Activated naive CD8-positive, alpha-beta T cell (primary cell): Measurements from ENCODE around the gene TRAF3.

ENCODE experiments used
- H3K27ac Mint-ChIP-seq: one replicate; pipeline ENCODE4 v1.8.0; 2021; ENCODE audit warnings: mixed read lengths
- H3K27me3 Mint-ChIP-seq: one replicate; pipeline ENCODE4 v1.8.0; 2021; ENCODE audit warnings: mixed read lengths
- H3K36me3 Mint-ChIP-seq: one replicate; pipeline ENCODE4 v1.8.0; 2021; ENCODE audit warnings: mixed read lengths
- H3K4me1 Mint-ChIP-seq: one replicate; pipeline ENCODE4 v1.8.0; 2021; ENCODE audit warnings: low read depth, mixed read lengths
- H3K4me3 Mint-ChIP-seq: one replicate; pipeline ENCODE4 v1.8.0; 2021; ENCODE audit warnings: mild to moderate bottlenecking, mixed read lengths
- H3K9me3 Mint-ChIP-seq: one replicate; pipeline ENCODE4 v1.8.0; 2021; ENCODE audit warnings: low read depth, mixed read lengths

The TRAF3 gene

DNA sequence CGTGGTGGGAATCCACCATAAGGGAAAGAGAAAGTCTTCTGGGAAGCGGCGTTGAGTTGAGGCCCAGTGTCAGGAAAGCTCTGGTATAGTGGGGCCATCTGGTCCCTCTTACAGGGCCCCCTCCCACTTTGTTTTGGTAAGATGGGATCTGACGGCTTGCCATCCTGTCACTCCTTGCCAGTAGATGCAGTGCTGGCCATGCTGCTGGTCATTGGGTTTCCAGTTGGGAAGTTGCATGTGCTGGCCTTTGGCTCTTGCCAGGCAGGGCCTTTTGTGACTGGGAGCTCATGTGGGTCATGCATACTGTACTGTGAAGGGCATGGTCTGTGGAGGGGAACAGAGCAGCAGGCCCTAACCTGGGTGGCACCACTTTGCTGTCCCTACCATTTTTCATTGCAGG is 3.8 kb downstream of the TRAF3 start:
- Mint-ChIP-seq H3K9me3 (no peaks in the 10 kb centered on the region), H3K4me1 (peaks cover 72% of the 10 kb centered on the region), H3K27ac (no peak overlapping the region), H3K4me3 (peak overlapping the region; percentile 93), H3K36me3 (peaks cover 16% of the 10 kb centered on the region), H3K27me3 (no peaks in the 10 kb centered on the region)

DNA sequence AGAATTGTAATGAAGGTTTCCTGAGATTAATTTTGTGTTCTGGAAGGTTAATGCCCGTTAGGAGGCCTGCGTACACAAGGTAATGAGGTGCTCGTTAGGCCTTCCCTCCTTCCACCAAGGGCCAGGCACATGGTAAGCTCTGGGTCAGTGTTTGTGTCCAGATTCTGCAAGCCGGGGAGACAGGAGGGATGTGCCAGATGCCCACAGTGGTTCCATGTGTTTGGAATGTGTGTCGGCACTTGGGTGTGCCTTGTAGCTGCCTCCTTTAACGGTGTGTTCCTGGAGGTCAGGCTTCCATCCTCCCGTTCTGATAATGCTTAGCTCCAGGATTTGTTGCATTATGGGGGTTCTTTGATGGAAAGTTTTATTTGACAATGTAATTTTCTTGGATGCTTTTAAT is 5.7 kb downstream of the TRAF3 start:
- Mint-ChIP-seq H3K27ac (no peak overlapping the region), H3K9me3 (no peaks in the 10 kb centered on the region), H3K27me3 (no peaks in the 10 kb centered on the region), H3K4me3 (peak overlapping the region; percentile 32), H3K36me3 (peaks cover 16% of the 10 kb centered on the region), H3K4me1 (peaks cover 75% of the 10 kb centered on the region)

DNA sequence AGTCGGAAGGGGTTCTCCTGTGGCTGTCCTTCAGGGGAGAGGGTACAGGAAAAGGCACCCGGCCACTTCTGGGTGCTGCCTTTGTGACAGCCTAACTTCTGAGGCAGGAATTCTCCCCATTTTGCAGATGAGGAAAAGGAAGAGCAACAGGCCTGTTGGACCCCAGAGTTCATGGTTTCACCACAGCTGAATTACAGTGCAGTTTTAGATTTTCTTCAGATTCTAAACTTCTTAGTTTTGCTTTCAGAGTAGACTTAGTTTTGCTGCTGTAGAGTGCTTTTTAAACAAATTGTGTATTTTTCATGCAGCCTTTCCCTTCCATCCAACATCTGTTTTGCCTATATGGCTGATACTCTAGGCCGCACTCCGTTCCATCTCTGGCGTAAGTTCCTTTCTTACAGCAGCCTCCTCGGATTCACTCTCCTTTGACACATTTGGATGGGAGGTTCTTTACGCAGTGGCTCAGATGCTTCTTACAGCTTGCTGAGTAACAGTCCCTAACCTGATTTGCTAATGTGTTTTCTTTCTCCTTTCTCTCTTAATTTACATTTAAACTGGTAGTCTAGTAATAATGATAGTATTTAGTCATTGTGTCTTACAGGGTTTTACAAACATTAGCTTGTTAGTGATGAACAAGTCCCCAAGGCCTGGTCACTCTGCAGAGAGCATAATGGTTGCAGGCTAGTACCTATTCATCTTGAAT is 7.8 kb downstream of the TRAF3 start:
- no peaks in the 10 kb centered on the region for H3K9me3 Mint-ChIP-seq
- peaks cover 73% of the 10 kb centered on the region for H3K4me1 Mint-ChIP-seq
- peak overlapping the region; percentile 23 for H3K27ac Mint-ChIP-seq
- H3K27me3 Mint-ChIP-seq = no peaks in the 10 kb centered on the region
- H3K4me3 Mint-ChIP-seq = peak overlapping the region; percentile 17
- peaks cover 7% of the 10 kb centered on the region for H3K36me3 Mint-ChIP-seq

DNA sequence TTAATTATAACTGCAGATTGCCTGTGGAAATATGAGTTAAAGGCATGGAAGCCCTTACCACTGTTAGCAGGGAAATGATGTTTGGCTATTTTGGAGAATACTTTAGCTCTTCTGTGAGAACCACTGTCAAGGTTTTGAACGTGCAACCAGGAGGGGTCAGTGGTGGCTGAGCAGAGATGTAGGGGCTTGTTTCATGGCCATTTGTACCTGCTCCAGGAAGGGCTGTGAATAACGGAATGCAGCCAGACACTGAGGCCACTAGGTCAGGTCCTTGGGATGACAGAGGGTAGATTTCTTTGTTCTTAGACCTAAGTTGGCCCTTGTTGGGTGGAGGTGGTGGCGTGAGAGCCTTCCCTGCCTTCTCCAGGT is 8.3 kb downstream of the TRAF3 start:
- H3K27me3 Mint-ChIP-seq = no peaks in the 10 kb centered on the region
- peaks cover 2% of the 10 kb centered on the region for H3K9me3 Mint-ChIP-seq
- H3K27ac Mint-ChIP-seq = no peak overlapping the region
- peaks cover 75% of the 10 kb centered on the region for H3K4me1 Mint-ChIP-seq
- peak overlapping the region; percentile 38 for H3K4me3 Mint-ChIP-seq
- peaks cover 9% of the 10 kb centered on the region for H3K36me3 Mint-ChIP-seq

DNA sequence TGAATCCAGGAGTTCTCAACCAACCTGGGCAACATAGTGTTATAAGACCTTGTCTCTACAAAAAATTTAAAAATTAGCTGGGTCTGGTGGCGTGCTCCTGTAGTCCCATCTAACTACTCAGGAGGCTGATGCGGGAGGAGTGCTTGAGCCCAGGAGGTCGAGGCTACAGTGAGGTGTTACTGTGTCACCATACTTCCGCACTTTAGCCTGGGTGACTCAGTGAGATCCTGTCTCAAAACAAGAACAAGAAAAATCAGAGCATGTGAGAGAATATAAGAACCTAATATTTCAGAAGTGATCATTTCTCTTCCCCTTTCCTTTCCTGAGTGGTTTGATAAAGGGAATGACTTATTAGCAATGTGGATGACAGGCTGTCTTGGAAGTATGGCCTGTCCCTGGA is 9.5 kb downstream of the TRAF3 start:
- peak overlapping the region; percentile 4 for H3K27ac Mint-ChIP-seq
- H3K36me3 Mint-ChIP-seq = peaks cover 13% of the 10 kb centered on the region

DNA sequence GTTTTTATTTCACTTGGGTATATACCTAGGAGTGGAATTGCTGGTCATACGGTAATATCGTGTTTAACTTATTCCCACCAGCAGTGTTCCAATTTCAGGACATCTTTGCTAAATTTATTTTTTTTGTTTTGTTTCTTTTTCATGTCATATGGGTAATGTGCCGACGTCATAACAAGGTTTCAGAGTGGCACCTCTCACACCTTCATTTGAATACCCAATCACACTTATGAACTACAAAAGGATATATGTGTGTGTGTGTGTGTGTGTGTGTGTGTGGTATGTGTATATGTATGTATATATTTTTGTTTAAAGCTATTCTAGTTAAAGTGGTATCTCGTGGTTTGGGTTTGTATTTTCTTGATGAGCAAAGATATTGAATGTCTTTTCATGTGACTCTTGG is 12.1 kb downstream of the TRAF3 start:
- Mint-ChIP-seq H3K36me3 (peaks cover 21% of the 10 kb centered on the region), H3K4me1 (peaks cover 70% of the 10 kb centered on the region), H3K9me3 (peaks cover 4% of the 10 kb centered on the region), H3K27ac (no peak overlapping the region), H3K4me3 (no peak overlapping the region), H3K27me3 (no peaks in the 10 kb centered on the region)

More for the DNA sequence above, 9.5 kb downstream of the TRAF3 start:
- no peaks in the 10 kb centered on the region for H3K27me3 Mint-ChIP-seq
- H3K4me3 Mint-ChIP-seq = peak overlapping the region; percentile 30
- H3K4me1 Mint-ChIP-seq = peaks cover 75% of the 10 kb centered on the region
- peaks cover 4% of the 10 kb centered on the region for H3K9me3 Mint-ChIP-seq

DNA sequence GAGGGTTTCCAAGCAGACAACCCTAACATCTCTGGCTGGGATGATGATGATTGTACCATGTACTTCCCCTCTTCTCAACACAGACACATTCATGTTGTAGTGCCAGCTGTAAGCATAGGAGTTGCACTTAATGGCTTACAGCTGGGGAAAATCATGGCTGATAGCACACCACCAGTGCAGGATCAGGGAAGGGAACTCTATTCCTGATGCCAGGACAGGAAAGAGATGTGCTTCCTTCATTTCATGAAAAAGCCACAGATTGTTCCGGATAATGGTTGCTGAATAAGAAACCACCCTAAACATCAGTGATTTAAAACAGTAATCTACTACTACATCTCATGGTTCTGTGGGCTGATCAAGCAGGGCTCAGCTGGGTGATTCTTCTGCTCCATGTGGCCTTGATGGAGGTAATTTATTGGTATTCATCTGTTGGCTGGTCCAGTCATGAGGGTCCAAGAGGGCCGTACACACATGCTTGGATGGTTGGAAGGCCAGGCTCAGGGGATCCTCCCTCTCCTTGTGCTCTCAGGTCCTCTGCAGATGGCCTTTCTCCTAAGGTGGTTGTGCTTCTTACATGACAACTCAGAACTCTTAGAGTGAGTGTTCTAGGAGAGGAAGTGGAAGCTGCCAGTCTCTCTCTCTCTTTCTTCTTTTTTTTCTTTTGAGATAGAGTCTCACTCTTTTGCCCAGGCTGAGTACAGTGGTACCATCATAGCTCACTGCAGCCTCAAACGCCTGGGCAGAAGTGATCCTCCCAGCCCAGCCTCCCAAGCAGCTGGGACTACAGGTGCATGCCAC is 16.5 kb downstream of the TRAF3 start:
- Mint-ChIP-seq H3K27me3 (no peaks in the 10 kb centered on the region), H3K36me3 (peaks cover 21% of the 10 kb centered on the region), H3K4me1 (peaks cover 71% of the 10 kb centered on the region), H3K9me3 (peaks cover 4% of the 10 kb centered on the region), H3K4me3 (no peak overlapping the region), H3K27ac (peak overlapping the region; percentile 16)

DNA sequence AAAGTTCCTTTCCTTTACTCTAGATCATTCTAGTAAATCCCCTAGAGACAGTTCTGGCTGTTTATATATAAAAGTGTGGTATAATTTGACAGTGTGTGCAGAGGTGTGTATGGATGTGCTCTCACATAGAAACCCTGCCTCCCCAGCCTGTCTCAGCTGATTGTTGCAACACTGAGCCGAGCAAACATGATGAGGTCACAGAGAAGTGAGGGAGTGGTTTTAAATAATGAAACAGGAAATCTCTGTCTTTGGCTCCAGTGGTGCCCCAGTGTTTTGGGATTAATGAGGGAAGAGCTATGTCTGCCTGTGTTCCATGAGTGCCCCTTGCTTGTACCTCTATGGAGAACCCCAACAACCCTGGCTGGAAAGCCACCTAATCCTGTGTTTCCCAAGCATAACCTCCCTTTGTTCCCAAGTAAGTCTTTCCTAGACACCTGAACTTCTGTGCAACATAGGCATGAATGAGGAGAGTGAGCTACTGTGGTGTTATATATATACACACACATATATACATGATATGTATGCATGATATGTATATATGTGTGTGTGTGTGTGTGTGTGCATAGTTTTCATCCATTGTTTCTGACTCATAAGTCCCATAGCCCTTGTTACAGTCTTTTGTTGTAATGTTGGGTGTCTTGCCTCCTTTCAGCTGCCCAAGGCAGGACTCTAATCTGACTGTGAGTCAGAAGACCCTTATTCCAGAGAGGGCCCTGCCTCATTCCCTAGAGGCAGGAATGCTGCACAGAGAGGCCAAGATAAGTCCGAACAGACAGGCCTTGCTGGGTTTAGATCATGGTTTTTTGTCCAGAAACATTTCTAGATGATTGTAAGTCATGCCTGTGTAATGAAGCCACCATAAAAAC is 18.0 kb downstream of the TRAF3 start:
- H3K9me3 Mint-ChIP-seq = peaks cover 4% of the 10 kb centered on the region

DNA sequence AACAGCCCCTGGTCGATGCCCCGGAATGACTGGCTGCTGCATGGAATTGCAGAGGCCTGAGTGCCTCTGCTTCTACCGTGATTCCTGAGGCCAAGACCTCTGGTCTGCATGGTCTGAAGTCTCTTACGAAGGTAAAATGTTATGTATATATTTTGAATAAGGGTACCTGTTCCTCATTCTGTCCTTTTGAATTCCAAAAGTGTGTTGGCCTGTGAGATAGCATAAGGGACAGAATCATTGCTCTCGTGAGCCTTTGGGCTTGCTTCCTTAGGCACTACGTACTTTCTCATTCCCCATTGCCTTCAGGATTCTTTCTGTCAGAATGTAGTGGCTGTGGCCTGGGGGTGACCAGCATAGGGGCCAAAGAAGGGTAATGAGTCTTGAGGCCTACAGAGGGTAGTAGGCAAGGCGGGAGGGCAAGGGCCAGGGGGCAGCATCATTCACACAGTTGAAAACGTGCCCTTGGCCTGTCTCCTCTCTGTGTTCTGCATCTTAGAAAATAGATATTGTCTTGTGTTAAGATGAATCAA is 19.5 kb downstream of the TRAF3 start:
- Mint-ChIP-seq H3K4me3 (no peak overlapping the region), H3K36me3 (peaks cover 8% of the 10 kb centered on the region), H3K4me1 (peaks cover 58% of the 10 kb centered on the region), H3K27me3 (no peaks in the 10 kb centered on the region), H3K27ac (no peak overlapping the region), H3K9me3 (no peaks in the 10 kb centered on the region)

More for the DNA sequence above, 18.0 kb downstream of the TRAF3 start:
- Mint-ChIP-seq H3K27me3 (no peaks in the 10 kb centered on the region), H3K4me3 (no peak overlapping the region), H3K27ac (peak overlapping the region; percentile 48), H3K4me1 (peaks cover 69% of the 10 kb centered on the region), H3K36me3 (peaks cover 16% of the 10 kb centered on the region)

DNA sequence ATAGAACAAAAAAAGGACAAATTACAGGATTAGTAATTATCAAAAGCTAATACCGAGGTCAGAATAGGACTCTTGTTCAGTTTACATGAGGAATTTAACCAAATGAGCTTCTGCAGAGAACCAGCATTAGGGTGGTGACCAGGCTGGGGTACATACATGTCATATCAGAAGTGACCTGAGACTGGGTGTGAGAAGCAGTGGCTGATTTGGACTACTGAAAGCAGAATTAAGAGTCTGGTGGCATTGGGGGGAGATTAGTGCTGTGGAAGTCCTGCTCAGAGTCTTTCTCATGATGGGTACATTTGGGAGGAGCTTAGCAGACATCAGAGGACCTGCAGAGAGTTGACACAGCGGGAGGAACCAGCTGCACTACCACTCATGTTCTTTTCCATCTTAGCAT is 21.7 kb downstream of the TRAF3 start:
- no peaks in the 10 kb centered on the region for H3K36me3 Mint-ChIP-seq
- peaks cover 59% of the 10 kb centered on the region for H3K4me1 Mint-ChIP-seq
- H3K27ac Mint-ChIP-seq = peak overlapping the region; percentile 83
- H3K4me3 Mint-ChIP-seq = peak overlapping the region; percentile 11
- H3K27me3 Mint-ChIP-seq = no peaks in the 10 kb centered on the region
- no peaks in the 10 kb centered on the region for H3K9me3 Mint-ChIP-seq

DNA sequence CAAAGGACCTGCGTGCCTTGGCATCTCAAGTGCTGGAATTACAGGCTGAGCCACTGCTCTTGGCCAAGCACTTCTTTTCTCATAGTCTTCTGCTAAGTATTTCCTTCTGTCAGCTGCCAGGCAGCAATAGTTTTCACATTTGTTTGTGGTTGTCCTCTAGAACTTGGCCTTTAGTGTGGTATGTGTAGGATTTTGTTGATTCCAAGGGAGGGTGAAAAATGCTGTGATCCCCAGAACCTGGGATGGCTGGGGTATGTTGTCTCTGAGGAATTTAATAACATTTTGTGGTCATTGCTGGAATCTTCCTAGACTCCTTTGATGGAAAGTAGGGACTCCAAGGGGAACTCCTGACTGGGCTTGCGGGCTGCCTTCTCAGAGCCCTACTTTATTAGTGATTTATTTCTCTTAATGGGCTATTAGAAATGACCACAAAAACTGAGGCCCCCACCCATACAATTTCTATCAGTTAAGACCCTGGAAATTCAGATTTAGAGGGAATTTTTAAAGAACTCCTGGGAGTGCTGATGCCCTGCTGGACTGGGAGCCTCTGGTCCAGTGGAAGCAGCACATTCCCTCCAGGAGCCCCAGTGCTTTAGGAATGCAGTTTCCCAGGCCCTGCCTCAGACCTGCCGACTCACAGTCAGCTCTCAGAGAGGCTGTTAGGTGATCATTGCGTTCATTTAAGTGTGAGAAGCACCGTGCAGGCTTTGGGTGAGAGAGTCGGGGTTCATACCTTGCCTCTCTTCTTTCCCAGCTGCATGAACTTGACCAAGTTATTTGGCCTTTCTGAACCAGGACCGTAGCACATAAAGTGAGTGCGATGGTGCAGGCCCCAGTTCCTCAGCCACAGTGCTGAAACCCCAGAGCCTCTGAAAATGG is 22.7 kb downstream of the TRAF3 start:
- no peaks in the 10 kb centered on the region for H3K9me3 Mint-ChIP-seq
- peak overlapping the region; percentile 35 for H3K27ac Mint-ChIP-seq
- H3K4me3 Mint-ChIP-seq = no peak overlapping the region
- peaks cover 1% of the 10 kb centered on the region for H3K36me3 Mint-ChIP-seq
- peaks cover 60% of the 10 kb centered on the region for H3K4me1 Mint-ChIP-seq
- H3K27me3 Mint-ChIP-seq = no peaks in the 10 kb centered on the region

DNA sequence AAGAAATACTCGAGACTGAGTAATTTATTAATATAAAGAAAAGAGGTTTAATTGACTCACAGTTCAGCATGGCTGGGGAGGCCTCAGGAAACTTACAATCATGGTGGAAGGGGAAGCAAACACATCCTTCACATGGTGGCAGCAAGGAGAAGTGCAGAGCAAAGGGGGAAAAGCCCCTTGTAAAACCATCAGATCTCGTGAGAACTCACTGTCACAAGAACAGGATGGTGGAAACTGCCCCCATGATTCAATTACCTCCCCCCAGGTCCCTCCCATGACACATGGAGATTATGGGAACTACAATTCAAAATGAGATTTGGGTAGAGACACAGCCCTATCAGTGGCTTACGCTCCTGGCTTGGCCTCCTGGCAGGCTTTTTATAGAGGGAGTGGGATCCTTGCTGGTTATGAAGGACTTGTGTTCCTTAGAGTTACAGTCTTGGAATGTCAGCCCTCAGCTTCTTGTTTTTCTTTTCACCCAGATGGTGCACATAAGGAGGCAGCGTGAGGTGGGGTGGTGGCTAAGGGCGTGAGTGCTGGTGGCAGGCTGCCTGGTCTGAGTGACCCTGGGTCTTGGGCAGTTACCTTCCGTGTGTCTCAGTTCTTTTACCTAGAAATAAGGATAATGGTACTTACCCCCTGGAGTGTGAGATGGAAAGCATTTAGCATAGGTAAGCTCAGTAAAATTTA is 25.7 kb downstream of the TRAF3 start:
- Mint-ChIP-seq H3K4me3 (peak overlapping the region; percentile 20), H3K27ac (peak overlapping the region; percentile 75), H3K27me3 (no peaks in the 10 kb centered on the region), H3K9me3 (no peaks in the 10 kb centered on the region), H3K4me1 (peaks cover 66% of the 10 kb centered on the region), H3K36me3 (peaks cover 9% of the 10 kb centered on the region)

DNA sequence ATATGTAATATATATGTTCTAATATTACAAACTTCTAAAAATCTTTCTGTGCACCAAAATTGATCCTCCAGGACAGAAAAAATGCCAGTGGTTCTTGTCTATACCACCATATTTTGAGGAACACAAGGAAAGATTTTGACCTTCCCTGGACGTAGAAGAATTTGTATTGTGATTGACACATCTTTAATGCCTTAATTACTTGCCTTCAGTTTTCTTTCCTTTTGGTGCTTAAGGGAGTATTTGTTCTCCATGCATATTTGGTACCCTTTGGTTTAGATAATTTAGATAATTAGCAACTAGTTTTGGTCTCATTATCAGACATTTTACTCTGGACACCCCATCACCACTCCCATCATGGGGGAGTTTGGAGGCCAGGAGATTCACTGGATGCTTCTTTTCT is 27.6 kb downstream of the TRAF3 start:
- Mint-ChIP-seq H3K4me1 (peaks cover 60% of the 10 kb centered on the region), H3K27ac (peak overlapping the region; percentile 98), H3K36me3 (peaks cover 9% of the 10 kb centered on the region)

More for the DNA sequence above, 27.6 kb downstream of the TRAF3 start:
- peak overlapping the region; percentile 79 for H3K4me3 Mint-ChIP-seq
- H3K9me3 Mint-ChIP-seq = no peaks in the 10 kb centered on the region
- no peaks in the 10 kb centered on the region for H3K27me3 Mint-ChIP-seq
